ENCODE data around the gene FAHD1.

GRCh38 chr16:1817276-1817589 lies 9.8 kb upstream of the FAHD1 start:
- TF ChIP-seq CTCF (IDR thresholded peaks at IDR 0.05; ENCODE audit: borderline replicate concordance, extremely low read depth, low read length, poor library complexity, severe bottlenecking) (no peak), EZH2 (IDR thresholded peaks at IDR 0.05; ENCODE audit: borderline replicate concordance, low read depth, low read length, severe bottlenecking) (no peak)

All from DND-41 (cell line).